ENCODE measurements around the gene LAMC2.
A peak's percentile ranks its signal among the peaks of the same experiment; 100 is the strongest.
"Not testable (repeated sequence)": the region's sequence is repeated elsewhere in the genome, so short reads cannot be mapped to it uniquely, and the experiment has no call there.

LAMC2 gene

DNA sequence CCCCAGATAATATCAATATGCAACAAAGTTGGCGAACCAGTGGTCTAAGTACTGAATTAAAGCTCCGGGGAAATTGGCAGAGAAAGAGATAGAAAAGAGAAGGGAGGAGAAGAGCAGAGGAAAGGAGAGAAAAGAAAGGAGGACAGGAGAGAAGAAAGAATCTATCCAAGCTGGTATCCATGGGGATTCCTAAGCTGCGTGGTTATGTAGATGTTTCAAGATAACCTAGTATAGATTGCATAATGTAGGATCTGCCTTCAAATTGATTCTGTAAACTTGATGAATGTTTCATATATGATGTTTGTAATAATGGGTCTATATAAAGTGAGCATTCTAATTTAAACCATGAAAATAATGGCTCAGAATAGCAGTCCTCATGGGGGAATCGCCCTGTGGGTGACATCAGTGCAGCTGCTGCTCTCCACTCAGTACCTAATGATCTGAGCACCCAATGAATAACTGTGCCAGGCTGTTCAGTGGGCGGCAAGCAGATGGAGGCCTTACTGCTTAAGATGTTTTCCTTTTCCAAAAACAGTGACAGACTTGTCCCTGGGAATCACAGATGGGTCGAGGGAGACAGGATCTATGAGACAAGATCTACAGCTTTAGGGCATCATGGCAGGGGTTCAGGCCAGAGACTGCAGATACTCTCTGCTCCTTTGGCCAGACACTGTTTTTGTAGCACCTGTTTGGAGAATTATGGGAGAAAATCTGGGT lies 78.0 kb downstream of the LAMC2 start:
- DNase-seq (ENCODE audit: low read depth), result no peak

- peak; percentile 94 for DNase-seq (ENCODE audit: low read depth)
Measured at GRCh38 chr1:183267646-183268431, 81.8 kb downstream of the LAMC2 start.

DNA sequence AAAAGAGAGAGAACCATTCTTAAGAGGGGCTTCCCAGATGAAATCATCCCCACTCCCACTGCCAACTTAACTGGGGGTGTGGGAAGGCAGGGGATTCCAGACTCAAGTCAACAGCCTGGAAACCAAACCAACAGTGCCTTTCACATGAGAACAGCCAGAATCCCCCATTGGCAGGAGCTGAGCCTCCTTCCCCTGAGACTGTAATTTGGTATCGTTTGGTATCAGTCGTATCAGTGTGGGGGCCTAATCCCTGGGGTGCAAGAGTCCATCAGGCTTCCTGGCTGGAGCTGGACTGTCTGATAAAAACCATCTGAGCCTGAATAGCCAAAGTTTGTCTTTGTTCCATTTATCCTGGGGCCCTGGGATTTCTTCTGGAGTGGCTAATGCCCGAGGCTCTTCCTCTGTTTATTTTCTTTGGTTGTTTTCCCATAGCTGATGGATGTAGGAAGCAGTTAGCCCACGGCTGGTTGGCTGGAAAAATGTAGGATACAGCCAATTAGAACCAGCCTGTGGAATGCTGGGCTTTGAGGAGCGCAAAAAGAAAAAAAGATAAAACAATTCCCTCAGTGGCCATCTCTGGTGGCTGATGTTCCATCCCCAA lies 84.6 kb downstream of the LAMC2 start:
- no peak for DNase-seq (ENCODE audit: low read depth)

DNA sequence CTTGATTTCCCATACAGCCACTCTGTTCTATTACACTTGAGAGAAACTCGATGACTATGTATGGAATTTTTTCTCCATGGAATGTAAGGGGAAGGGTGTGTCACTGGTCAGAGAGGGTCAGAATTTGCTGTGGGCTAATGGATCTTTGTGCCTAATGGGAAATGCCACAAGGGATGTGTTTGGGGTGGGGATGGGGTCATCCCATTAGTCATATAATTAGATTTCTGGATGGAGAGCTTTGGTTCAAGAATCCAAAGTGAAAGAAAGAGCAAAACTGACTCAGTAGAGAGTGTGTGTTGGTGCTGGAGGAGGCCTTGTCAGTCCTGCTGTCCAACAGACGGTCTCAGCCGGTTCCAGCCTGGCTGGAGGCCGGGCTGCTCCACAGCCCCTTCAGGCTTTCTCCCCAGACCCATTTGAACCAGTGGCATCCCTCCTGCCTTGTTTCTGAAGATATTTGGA lies 86.4 kb downstream of the LAMC2 start:
- DNase-seq (ENCODE audit: low read depth), result peak; percentile 91

- no peak for DNase-seq (ENCODE audit: low read depth)
Measured at GRCh38 chr1:183273300-183273699, 87.2 kb downstream of the LAMC2 start.

DNA sequence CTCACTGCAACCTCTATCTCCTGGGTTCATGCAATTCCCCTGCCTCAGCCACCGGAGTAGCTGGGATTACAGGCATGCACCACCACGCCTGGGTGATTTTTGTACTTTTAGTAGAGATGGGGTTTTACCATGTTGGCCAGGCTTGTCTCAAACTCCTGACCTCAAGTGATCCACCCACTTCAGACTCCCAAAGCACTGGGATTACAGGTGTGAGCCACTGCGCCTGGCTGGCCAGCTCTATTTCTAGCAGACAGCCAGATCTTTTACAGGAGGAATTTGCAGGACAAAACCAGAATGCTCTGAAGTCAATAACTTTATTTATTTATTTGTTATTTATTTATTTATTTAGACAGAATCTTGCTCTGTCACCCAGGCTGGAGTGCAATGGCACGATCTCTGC lies 87.9 kb downstream of the LAMC2 start:
- not testable (repeated sequence) for DNase-seq (ENCODE audit: low read depth)

DNA sequence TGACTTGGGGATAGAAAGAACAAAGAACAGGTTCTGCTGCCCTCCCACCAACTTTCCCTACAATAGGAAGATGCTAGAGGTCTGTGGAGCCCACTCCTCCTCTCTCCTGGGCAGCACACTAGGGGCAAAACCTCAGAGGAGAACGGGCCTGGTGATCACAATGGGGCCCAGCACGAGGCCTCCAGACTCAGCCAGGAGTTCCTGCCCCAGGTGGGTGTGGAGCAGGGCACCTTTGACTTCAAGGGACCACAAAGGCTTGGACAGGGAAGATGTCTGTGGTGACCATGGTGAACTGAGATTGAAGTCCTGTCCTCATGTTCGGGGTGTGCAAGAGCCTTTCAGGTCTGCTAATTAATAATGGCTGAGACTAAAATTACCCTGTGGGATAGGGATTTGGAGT lies 88.8 kb downstream of the LAMC2 start:
- no peak for DNase-seq (ENCODE audit: low read depth)

GRCh38 chr1:183275322-183275721 lies 89.3 kb downstream of the LAMC2 start:
- DNase-seq (ENCODE audit: low read depth), result no peak

DNA sequence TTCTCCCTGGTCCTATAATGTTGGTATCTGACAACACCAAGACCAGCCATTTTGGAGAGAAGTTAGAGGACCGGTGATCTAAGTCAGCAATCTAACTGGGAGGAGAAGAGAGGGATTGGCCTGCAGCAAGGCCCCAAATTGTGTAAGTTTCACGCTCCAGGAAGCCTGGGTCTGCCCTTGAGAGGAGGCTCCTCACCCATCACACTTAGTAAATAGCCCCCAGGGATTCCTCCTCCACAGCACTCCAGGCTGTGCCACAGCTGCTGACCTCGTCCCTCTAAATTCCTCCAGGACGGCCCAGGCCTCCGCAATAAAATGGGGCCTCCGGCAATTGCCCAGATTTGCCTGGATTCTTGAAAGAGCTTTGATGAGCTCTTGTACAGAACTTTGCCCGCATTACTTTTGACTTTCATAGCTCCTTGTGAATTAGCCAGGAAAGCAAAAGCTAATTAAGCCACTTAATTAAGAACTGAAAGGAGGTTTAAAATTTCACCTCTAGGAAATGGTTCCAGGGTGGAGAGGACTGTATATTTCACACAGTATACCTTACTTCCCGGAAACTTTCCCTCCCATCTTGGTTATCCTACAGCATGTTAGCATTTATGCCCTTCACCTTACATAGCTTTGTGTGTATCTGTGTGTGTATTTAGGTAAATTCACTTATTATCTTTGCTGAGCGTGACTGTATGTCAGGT lies 90.5 kb downstream of the LAMC2 start:
- DNase-seq (ENCODE audit: low read depth), result no peak

DNA sequence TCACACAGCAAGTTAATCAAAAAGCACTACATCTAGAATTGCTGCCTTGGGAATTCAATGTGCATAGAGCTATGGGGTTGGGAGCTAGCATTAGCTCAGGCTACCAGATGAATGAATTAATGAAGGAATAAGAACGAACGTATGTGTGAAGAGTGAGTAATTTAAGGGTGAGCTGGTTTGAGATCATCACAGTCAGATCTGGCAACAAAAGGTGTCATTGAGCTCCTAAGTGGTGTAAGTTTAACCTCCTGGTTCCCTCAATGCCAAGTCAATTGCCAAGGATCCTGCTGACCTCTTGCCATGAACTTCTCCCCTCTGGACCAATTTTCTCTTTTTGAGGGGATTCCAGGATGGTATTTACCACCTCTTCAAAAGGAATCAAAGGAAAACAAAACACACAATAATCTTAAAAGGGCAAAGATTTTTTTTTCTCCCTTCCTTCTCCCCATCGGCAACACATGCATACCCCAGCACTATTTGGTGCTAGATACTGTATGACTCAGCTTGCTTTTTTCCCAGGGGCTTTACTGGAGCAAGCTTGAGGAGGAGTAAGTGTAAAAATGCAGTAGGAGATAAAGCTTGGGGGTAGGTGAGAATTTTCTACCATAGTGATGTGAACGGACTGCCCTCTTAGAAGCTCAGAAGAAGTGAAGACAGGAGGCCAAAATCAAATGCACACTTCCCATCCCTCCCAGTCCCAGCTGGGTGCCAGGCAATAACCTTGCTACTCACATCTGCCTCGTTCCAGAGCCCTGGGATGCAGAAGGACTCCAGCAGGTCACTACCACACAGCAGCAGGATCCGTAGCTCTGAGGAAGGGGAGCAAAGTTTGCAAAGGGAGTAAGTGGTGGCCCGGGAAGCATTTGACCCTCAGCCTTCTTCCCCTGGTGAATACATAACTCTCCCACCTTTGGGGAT lies 92.0 kb downstream of the LAMC2 start:
- no peak for DNase-seq (ENCODE audit: low read depth)

GRCh38 chr1:183278739-183279591 lies 92.9 kb downstream of the LAMC2 start:
- DNase-seq (ENCODE audit: low read depth), result peak; percentile 64

DNA sequence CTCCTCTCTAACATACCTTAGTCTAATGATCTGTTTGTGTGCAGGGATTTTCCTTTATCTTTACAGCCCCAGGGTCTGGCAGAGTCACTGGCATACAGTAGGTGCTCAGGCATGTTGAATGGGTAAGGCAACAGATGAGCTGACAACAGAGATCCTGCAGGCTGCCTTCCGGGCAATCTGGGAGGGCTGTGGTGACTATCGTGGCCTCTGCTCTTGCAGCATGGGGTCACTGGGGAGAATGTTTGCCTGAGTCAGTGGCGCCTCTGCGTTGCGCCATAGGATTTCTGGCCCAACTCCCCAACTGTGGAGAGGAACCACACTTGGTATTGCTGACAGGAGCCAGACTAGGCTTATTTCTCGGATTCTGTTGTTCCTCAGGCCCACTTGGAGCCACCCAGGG lies 93.8 kb downstream of the LAMC2 start:
- peak; percentile 84 for DNase-seq (ENCODE audit: low read depth)

GRCh38 chr1:183281039-183281438 lies 95.0 kb downstream of the LAMC2 start:
- peak; percentile 60 for DNase-seq (ENCODE audit: low read depth)

- peak; percentile 79 for DNase-seq (ENCODE audit: low read depth)
Measured at GRCh38 chr1:183281553-183282091, 95.6 kb downstream of the LAMC2 start.

GRCh38 chr1:183282101-183282855 lies 96.2 kb downstream of the LAMC2 start:
- DNase-seq (ENCODE audit: low read depth), result no peak

GRCh38 chr1:183283286-183283685 lies 97.2 kb downstream of the LAMC2 start:
- no peak for DNase-seq (ENCODE audit: low read depth)

DNA sequence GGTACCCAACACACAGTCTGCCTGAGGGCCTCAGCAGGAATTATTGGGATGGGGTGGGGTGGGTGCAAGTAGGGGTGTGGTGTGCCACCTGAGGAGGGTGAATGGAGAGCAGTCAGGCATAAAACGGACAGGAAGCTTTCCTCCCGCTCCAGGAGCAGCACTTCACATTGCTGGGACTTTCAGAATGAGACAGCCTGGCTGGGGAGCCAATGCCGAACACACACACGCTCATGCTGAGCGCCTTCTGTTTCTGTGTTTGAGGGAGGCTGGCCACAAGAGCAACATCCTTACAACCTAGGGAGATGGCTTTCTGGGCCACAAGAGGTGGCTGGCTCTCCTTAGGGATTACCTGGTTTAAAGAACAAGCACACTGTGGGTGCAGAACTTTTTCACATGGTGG lies 98.0 kb downstream of the LAMC2 start:
- no peak for DNase-seq (ENCODE audit: low read depth)

- no peak for DNase-seq (ENCODE audit: low read depth)
Measured at GRCh38 chr1:183285256-183285655, 99.2 kb downstream of the LAMC2 start.

- no peak for DNase-seq (ENCODE audit: low read depth)
Measured at GRCh38 chr1:183285746-183286145, 99.7 kb downstream of the LAMC2 start.

Measured in HS-5 (cell line).